Ovary (tissue), 9 donors: Measurements from ENCODE around the gene RGP1. TPM values are rescaled to one million over a fixed set of nuclear protein-coding genes. Genes with fewer than 3 reads are reported as not detected.

Experiments used
- DNase-seq, 5 donors: peaks; one replicate each; pipeline ENCODE4 v3.0.0-alpha.2; 2019 to 2020
- H3K27ac ChIP-seq, 2 donors: fragments of 200-600 bp; one replicate each; pipeline versions ENCODE4 v1.5.1 to v1.8.0; 2019 to 2022
- H3K27me3 ChIP-seq: fragments of 200-600 bp; one replicate; pipeline ENCODE4 v1.8.0; 2022
- H3K36me3 ChIP-seq: fragments of 200-600 bp; sonication (generic); one replicate; pipeline ENCODE4 v1.5.1; 2019
- H3K4me1 ChIP-seq: one replicate; pipeline ENCODE4 v1.8.1; 2013; ENCODE audit warnings: mild to moderate bottlenecking, moderate library complexity; ENCODE audit not compliant: insufficient read depth
- H3K4me3 ChIP-seq: fragments of 200-600 bp; sonication (generic); one replicate; pipeline ENCODE4 v1.5.1; 2017
- H3K9me3 ChIP-seq, 2 donors: fragments of 200-600 bp in 1 of 2; sonication (generic) in 1 of 2; one replicate each; pipeline versions ENCODE4 v1.5.1 to v1.8.1; 2013 to 2019; ENCODE audit warnings: mild to moderate bottlenecking in 1 of 2, moderate library complexity in 1 of 2
- CTCF ChIP-seq, 3 donors: fragments of 450-650 bp in 2 of 3; fragments of 200-600 bp in 1 of 3; IDR thresholded peaks; one replicate each; pipeline versions ENCODE4 v1.5.1 to v1.8.0; 2016 to 2022; ENCODE audit warnings: antibody characterized with exemption in 3 of 3, mild to moderate bottlenecking in 1 of 3
- EP300 ChIP-seq: sonication (generic); formaldehyde crosslinking; IDR thresholded peaks from one replicate; pipeline ENCODE4 v1.6.1; 2017; ENCODE audit warnings: antibody characterized with exemption
- POLR2A ChIP-seq: fragments of 450-650 bp; IDR thresholded peaks from one replicate; pipeline ENCODE4 v1.6.1; 2017; ENCODE audit warnings: antibody characterized with exemption, mild to moderate bottlenecking, moderate library complexity
- WGBS, 3 donors: extraction: QIAGEN DNeasy Blood & Tissue Kit in 1 of 3; methylation state at CpG; one replicate each; pipeline versions ENCODE4 v1.1.5 to v1.1.7; 2013 to 2017; 5-methylcytosine and 5-hydroxymethylcytosine counted together
- intact Hi-C, 4 donors: fragments of 100-400 bp; cut with DNase I; formaldehyde crosslinking; loops; one replicate each; pipeline versions ENCODE4 v1.11.0 to v1.15.1; 2022 to 2023
- polyA plus RNA-seq, 2 donors: library from polyadenylated mRNA; stranded (reverse); fragments of 200-250 nt in 1 of 2; fragments of 350-450 nt in 1 of 2; fragmentation: Illumina TruSeq in 1 of 2; extraction: RNeasy Lipid Tissue Mini Kit (QIAGEN cat#74804) in 1 of 2; gene quantifications; one replicate each; pipeline ENCODE4 v1.2.3, GENCODE V29; 2013 to 2014
- total RNA-seq, 7 donors: library from RNA; depleted of rRNA in 2 of 7; stranded (reverse); fragments of >200 nt in 2 of 7; fragmentation: NEBNext Ultra II Directional in 3 of 7; extraction: Animal tissue kit (Norgen Biotek cat#: 25700) in 3 of 7; gene quantifications; one replicate each; pipeline versions ENCODE4 v1.1.0 to v1.2.4, GENCODE V29; 2016 to 2023
- donor health status: DM: no; HTN: no; CAD: no; lungs with moderate emphysema.
- donor health status: DM: no; HTN: no; CAD: no.
- donor health status: Bipolar disorder and iron deficiency.
- donor health status: DM: yes; HTN: yes; CAD: no.
- donor health status: DM: no; HTN: no; CAD: no.
- donor health status: DM: yes; HTN: yes; CAD: no.

The RGP1 gene
- total and polyA plus RNA-seq, 9 donors, result 9.4 to 32.3 (median 25.0) TPM

GRCh38 chr9:35783418-35783817, 34.3 kb downstream of the RGP1 start:
- no peaks in the 10 kb centered on the region for H3K27me3 ChIP-seq
- no peak overlapping the region for H3K4me3 ChIP-seq
- no peak overlapping the region for H3K27ac ChIP-seq
- intact Hi-C loops, result loop anchor here in 1 of 4 donors (10.0 kb wide), 1 partner anchor 81 kb away; no protein-coding TSS in a partner anchor
- no peaks in the 10 kb centered on the region for H3K9me3 ChIP-seq
- H3K36me3 ChIP-seq, result no peaks in the 10 kb centered on the region
- TF ChIP-seq POLR2A (no peak), EP300 (no peak), CTCF (IDR thresholded peaks at IDR 0.05) (no peak)
- no peaks in the 10 kb centered on the region for H3K4me1 ChIP-seq
- no peak for DNase-seq

GRCh38 chr9:35789541-35789940, 40.5 kb downstream of the RGP1 start:
- Histone ChIP-seq H3K9me3 (no peaks in the 10 kb centered on the region), H3K4me1 (peaks cover 7% of the 10 kb centered on the region), H3K27ac (no peak overlapping the region), H3K27me3 (no peaks in the 10 kb centered on the region), H3K4me3 (no peak overlapping the region), H3K36me3 (no peaks in the 10 kb centered on the region)
- TF ChIP-seq POLR2A, result no peak
- TF ChIP-seq EP300, result no peak
- no peak for TF ChIP-seq CTCF (IDR thresholded peaks at IDR 0.05)
- 68 to 76% (median 71%) methylated on average over 2 of the region's 2 CpGs for WGBS, 3 donors
- intact Hi-C loops, result loop anchor here in 2 of 4 donors (5.0 to 10.0 kb wide), 2 partner anchors 75 to 103 kb away; no protein-coding TSS in a partner anchor
- DNase-seq, result no peak

GRCh38 chr9:35790025-35790384, 40.9 kb downstream of the RGP1 start:
- no peak for TF ChIP-seq CTCF (IDR thresholded peaks at IDR 0.05)
- no peak for TF ChIP-seq EP300
- TF ChIP-seq POLR2A, result no peak
- Histone ChIP-seq H3K9me3 (no peaks in the 10 kb centered on the region), H3K27ac (no peak overlapping the region), H3K36me3 (no peaks in the 10 kb centered on the region), H3K4me3 (no peak overlapping the region), H3K4me1 (peaks cover 7% of the 10 kb centered on the region), H3K27me3 (no peaks in the 10 kb centered on the region)
- 21 to 27% (median 27%) methylated on average over 4 of the region's 4 CpGs for WGBS, 3 donors
- intact Hi-C loops, result loop anchor here in 3 of 4 donors (5.0 to 10.0 kb wide), 4 partner anchors 92 to 157 kb away; no protein-coding TSS in a partner anchor
- DNase-seq, result no peak

- 20 to 24% (median 20%) methylated on average over 37 of the region's 37 CpGs for whole genome bisulfite sequencing, 3 donors
- peaks cover 7% of the 10 kb centered on the region for H3K4me1 ChIP-seq
These were observed 41.6 kb downstream of the RGP1 start for GRCh38 chr9:35790385-35791296.

More at GRCh38 chr9:35790385-35791296, 41.6 kb downstream of the RGP1 start:
- no peaks in the 10 kb centered on the region for H3K9me3 ChIP-seq
- intact Hi-C loops, result loop anchor here in 3 of 4 donors (5.0 to 10.0 kb wide), 4 partner anchors 92 to 157 kb away; no protein-coding TSS in a partner anchor
- DNase-seq, result peak; percentile 74 to 84 (median 77)
- peak overlapping the region in 1 of 2 donors; percentile 40 for H3K27ac ChIP-seq
- peak; percentile 68 to 80 (median 76) for TF ChIP-seq CTCF (IDR thresholded peaks at IDR 0.05)
- TF ChIP-seq POLR2A, result no peak
- no peak for TF ChIP-seq EP300
- H3K4me3 ChIP-seq, result peak overlapping the region; percentile 33
- no peaks in the 10 kb centered on the region for H3K27me3 ChIP-seq
- H3K36me3 ChIP-seq, result no peaks in the 10 kb centered on the region
